Globus pallidus (tissue), 1 donor: ENCODE data around the gene HDAC4.

Experiments
- DNase-seq: peaks from one replicate; pipeline ENCODE4 v3.0.0-alpha.2; 2015; ENCODE audit warnings: low spot score

HDAC4 gene

DNA sequence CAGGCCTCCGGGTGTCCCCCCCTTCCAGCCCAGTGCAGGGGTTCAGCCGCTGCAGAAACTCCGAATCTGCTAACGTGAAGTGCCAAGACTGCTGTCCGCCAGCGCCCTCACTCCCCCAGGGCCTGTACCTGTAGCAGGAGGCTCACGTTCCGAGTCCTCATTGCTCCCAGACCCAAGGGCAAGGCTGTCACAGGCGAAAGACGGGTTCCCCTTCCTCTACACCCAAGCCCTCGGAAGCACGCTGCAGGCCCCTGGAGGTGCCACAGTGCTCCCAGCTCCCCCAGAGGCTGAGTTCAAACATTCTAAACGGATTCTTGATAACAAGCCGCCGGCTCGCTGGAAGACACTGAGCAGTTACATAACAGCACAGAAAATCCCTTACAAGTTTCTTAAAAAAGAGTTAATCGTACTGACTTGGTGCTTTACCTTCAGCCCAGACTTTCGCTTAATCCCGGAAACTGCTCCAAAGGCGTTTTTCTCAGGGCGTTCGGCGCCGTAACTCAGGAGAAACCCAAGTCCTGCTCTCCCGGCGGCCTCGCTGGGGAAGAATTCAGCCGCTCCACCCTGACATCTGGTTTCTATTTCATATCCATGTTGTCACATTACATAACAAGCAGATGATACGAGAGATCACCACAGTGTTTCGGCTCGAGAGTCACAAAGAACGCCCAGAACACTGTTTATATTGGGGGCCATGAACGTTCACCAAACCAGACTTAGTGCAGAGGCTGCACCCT, 92.0 kb downstream of the HDAC4 start:
- no peak for DNase-seq

GRCh38 chr2:239307921-239308613, 92.8 kb downstream of the HDAC4 start:
- DNase-seq = no peak

DNA sequence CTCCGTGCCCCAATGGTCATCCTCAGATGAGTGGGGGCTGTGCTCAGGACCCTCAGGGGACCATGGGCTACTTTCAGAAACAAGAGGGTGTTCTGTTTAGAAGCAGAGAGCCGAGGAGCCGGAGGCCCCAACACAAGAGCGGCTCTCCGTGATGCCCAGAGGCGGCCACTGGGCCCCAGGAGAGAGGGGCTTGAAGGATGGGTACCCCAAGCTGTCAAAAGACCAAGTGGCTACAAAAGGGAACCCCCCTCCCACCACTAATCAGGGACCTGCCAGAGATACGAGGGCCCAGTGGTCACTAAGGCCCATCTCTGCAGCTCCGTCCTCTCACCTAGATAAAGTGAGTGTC, 93.6 kb downstream of the HDAC4 start:
- no peak for DNase-seq

- no peak for DNase-seq
Observed at GRCh38 chr2:239306274-239307220, 94.3 kb downstream of the HDAC4 start.

DNA sequence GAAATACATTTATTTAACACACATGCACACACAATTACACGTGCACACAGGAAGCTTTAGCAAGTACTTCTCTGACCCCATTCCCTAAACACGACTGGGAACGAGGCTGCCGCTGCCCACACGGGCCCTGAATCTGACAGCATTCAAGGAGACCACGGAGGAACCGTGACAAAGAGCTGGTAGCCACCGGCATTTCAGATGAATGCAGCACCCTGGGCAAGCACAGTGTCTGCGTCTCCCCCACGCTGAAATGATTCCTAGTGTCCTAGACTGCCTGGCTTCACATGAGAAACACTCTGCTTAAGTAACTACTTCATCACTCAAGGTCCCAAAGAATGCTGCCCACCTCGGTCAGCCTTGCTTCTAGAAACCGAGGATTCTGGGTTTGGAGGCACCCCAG, 95.0 kb downstream of the HDAC4 start:
- no peak for DNase-seq

DNA sequence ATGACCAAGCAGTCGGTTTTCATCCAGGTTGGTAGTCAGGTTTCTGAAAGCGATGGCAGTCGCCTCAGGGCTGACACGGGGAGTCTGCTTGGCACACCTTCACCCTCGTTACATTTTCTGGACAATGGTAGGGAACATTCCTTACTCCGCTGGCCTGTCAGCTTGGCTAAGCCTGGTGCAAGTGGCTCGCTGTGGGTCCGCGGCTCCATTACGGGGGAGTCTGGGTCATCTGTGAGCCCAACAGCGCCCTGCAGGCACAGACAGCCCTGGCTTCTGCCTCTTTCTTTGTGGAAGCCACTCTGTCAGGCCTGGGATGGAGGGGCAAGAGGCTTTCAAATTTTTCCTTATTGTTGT, 95.6 kb downstream of the HDAC4 start:
- no peak for DNase-seq

DNA sequence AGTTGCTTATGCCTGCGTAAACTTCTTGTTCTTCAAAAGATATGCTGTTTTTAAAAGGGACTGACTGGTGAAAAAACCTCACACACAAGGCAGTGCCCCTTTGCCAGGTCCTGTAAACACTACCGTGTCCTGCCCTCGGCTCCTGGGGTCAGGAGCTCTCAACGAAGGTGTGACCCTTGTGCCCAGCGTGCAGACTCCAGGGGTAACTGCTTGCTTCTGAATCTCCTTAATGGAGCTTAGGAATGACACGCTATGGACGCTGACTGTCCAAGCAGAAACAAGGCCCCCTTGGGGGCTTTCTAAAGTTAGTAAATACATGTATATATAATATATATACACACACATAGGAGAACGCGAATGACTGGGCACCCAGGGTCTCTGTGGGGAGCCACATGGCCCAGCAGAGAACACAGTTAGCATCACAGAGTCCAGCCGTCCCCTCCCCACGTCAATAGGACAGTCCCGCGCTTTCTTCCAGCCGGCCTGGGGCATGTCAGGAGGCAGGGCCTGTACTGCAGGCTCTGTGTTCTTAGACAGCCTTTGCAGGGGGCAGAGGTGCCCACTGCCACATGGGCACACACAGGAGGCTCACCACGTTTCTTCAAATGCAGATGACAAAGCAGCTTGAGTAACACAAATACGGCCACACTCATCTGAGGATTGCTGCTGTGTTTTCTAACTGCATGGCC, 96.1 kb downstream of the HDAC4 start:
- DNase-seq = no peak

GRCh38 chr2:239303711-239304532, 96.9 kb downstream of the HDAC4 start:
- no peak for DNase-seq

GRCh38 chr2:239302808-239303557, 97.8 kb downstream of the HDAC4 start:
- DNase-seq = no peak

DNA sequence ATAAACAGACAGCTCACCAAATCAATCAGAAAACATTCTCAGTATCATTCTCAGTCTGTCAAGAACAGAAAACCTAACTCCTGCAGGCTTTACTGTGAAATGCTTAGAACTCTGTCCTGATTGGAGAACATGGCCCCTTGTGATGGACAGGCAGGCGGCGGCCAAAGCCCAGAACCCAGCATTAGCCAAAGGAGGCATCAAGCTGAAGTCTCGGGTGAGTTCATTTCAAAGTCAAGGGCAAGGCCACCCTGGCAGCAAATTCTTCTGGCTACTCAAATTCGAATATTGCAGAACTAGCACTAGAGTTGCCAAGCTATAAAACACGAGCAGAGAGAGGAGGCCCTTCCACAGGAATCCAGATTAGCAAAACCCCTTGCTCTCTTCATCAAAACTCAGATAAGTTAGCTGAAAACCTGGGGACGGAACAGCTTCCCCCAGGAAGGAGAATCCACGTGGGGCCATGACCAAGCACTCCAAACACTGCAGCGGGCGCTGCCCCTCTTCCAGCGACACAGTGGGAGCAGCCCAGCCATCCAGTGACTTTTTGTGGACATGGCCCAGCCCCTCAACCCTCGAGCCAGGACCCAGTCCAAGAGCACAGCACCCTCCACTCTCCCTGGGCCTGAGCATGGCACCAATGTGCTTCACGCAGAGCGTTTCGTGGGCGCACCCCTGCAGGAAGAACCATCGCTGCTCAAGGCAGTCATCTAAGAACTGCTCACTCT, 98.6 kb downstream of the HDAC4 start:
- no peak for DNase-seq

GRCh38 chr2:239300871-239301735, 99.7 kb downstream of the HDAC4 start:
- DNase-seq = no peak

- no peak for DNase-seq
Observed at GRCh38 chr2:239300242-239300641, 100.6 kb downstream of the HDAC4 start.

DNA sequence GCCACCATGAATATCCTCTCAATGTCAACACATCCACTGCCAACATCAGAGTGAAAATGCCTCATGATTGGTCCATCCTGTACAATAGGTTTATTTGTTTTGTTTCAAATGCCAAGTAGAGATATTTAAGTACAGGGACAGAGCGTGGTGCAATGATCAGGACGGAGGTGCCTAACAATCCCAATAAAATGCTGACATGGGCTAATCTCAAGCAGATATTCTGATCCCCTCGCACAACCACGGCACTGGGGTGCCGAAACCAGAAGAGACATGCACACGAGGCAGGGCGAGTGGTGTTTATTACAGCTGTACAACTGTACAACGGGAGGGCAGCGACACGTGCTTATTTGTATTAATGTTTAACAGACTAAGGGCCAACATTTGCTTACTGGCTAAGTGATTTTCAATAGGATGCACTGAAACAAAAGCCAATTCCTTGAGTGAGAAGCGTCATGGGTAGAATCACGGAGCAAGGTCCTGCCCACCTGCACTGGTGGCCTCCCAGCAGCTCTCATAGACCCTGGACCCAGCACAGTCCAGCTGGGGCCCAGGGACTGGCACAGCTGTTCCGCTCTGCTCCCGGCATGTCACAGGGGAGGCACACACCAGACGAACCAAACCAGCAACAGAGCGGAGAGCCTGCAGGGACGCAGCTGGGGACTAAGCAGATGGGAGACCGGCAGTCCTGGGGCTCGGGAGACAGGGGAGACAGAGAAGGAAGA, 101.4 kb downstream of the HDAC4 start:
- peak; percentile 74 for DNase-seq

GRCh38 chr2:239298116-239298804, 102.6 kb downstream of the HDAC4 start:
- DNase-seq = no peak

DNA sequence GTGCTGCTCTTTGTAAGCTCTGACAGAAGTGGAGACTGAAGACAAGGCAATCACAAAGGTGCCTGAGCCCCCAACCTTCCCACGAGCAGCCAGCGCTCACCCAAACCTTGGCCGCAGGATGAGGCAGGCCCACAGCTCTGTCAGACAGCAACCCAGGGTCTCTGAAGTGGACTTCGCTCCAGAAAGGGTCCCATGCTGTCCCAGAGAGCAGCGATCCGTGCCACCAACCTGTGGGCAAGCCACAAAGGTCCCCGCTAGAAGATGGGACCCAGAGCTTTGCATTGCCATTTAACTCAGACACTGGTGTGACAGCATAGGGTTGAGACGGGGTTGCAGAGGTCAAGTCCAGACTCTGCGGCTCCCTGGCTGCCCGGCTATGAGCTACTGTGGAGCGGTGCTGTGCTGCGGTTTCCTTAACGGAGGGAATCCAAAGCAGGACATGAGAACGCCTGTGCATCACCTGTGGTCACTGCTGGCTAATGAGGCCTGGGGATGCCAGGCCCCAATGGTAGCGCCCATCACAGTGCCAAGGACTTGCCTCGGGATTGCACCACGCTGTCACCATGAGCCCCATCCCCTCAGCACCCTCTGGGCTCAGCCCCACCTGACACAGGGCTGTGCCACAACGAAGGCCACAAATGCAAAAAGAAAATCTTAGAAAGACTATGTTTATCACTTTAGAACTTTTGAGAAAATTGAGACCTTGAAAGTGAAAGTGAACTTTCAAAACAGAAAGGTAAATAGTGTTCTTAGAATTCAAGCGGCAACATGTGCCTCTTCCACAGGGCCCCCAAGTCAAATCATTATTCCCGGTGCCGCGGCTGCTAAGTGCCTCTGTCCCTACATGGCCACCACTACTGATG, 103.4 kb downstream of the HDAC4 start:
- DNase-seq = no peak
